ENCODE measurements around the gene TCHP.
"Not testable (repeated sequence)": the region's sequence is repeated elsewhere in the genome, so short reads cannot be mapped to it uniquely, and the experiment has no call there.

Gene TCHP, protein sequence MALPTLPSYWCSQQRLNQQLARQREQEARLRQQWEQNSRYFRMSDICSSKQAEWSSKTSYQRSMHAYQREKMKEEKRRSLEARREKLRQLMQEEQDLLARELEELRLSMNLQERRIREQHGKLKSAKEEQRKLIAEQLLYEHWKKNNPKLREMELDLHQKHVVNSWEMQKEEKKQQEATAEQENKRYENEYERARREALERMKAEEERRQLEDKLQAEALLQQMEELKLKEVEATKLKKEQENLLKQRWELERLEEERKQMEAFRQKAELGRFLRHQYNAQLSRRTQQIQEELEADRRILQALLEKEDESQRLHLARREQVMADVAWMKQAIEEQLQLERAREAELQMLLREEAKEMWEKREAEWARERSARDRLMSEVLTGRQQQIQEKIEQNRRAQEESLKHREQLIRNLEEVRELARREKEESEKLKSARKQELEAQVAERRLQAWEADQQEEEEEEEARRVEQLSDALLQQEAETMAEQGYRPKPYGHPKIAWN

DNA sequence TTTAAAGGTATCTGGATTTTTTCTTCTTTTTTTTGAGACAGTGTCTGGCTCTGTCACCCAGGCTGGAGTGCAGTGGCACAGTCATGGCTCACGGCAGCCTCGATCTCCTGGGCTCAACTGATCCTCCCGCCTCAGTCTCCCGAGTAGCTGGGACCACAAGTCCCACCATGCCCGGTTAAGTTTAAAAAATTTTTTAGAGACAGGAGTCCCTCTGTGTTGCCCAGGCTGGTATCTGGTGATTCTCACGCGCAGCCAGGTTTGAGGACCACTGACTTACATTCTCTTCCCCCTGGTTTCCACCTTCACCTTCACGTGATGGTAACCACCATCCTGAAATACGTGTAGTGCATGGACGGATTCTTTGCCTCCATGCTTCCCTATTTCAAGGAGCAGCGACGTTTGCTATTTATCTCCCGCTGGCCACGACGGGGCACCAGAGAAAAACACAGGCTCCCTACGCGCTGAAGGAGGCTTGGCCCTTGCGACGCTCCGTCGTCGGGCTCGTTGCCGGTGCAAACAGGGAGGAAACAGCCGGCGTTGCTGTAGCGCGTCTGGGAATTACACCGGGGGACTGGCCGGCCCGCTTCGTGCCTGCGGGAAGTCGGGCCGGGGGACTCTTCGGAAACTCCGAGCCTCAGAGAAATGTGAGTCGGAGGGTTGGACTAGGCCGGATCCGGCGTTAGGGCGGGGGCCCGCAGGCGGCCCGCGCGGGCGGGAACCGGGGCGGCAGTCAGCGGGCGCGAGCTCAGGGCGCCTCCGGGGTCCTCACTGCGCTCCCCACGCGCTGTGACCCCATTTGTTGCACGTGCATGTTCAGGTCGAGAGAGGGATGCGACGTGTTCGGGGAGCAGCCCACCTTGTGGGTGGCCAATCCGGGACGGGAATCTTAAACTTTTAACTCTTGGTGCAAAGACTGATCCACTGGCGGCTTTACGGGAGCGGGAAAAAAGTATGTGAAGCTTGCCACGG, at the start of gene TCHP:
Gene TCHP, plus strand, starts transcription at position 492 of the 969 bp plus-strand sequence. CDS start 2,753 bp downstream, outside the sequence.
- H3K27ac ChIP-seq, result peak within 1 kb of the TSS; percentile 77 to 79
- peak within 1 kb of the TSS; percentile 84 to 99 for H3K4me3 ChIP-seq
- peaks cover 0 to 21% (median 11%) of the 10 kb centered on the region in 4 donors for H3K4me1 ChIP-seq
- DNase-seq, result peak; percentile 88 to 90
- no peaks in the 10 kb centered on the region for H3K9me3 ChIP-seq
- TF ChIP-seq, protein P1, sequence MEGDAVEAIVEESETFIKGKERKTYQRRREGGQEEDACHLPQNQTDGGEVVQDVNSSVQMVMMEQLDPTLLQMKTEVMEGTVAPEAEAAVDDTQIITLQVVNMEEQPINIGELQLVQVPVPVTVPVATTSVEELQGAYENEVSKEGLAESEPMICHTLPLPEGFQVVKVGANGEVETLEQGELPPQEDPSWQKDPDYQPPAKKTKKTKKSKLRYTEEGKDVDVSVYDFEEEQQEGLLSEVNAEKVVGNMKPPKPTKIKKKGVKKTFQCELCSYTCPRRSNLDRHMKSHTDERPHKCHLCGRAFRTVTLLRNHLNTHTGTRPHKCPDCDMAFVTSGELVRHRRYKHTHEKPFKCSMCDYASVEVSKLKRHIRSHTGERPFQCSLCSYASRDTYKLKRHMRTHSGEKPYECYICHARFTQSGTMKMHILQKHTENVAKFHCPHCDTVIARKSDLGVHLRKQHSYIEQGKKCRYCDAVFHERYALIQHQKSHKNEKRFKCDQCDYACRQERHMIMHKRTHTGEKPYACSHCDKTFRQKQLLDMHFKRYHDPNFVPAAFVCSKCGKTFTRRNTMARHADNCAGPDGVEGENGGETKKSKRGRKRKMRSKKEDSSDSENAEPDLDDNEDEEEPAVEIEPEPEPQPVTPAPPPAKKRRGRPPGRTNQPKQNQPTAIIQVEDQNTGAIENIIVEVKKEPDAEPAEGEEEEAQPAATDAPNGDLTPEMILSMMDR (IDR thresholded peaks at IDR 0.05), result no peak
- no peaks in the 10 kb centered on the region for H3K27me3 ChIP-seq
- intact Hi-C loops (cut with DNase I; ENCODE audit: low total_unique reads), result no loop called here
- H3K36me3 ChIP-seq, result peaks cover 18 to 27% (median 22%) of the 10 kb centered on the region in 3 donors

DNA sequence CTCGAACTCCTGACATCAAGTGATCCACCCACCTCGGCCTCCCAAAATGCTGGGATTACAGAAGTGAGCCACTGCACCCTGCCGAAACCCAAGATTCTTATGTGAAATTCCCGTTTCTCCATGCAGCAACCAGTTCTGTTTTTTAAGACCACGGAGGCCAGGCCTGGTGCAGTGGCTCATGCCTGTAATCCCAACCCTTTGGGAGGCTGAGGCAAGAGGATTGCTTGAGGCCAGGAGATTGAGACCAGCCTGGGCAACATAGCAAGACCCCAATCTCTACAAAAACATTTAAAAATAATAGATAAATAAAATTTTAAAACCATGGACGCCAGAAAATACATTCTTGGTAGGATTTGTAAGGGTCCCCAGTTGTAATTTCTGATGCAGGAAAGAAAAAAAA, 49.6 kb upstream of the TCHP start:
- intact Hi-C loops (cut with DNase I; ENCODE audit: low total_unique reads); H3K27ac ChIP-seq; H3K4me3 ChIP-seq; H3K9me3 ChIP-seq; H3K4me1 ChIP-seq; H3K27me3 ChIP-seq; DNase-seq: not testable (repeated sequence)
- peaks cover 15 to 40% (median 17%) of the 10 kb centered on the region in 3 donors for H3K36me3 ChIP-seq

DNA sequence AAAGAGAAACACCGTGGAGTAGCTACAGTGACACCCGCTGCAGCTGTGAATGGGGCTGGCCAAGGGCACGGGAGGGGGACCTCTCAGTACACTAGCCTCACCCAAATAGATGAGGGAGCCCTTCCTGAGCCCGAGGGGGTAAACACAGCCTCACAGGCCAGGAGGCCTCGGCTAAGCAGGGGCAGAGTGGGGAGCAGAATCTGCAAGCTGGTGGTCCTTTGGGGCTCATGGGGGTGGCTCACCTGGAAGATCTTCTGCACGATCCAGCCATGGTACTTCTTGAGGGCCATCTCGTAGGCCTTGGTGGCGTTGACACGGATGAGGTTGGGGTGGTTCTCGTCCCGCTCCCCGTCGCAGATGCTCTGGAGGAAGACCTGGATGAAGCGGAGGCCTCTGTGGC, 44.7 kb upstream of the TCHP start:
- no peaks in the 10 kb centered on the region for H3K9me3 ChIP-seq
- DNase-seq, result no peak
- TF ChIP-seq, protein P1 (IDR thresholded peaks at IDR 0.05), result no peak
- no peaks in the 10 kb centered on the region for H3K4me1 ChIP-seq
- no peak overlapping the region for H3K4me3 ChIP-seq
- no peaks in the 10 kb centered on the region for H3K27me3 ChIP-seq
- H3K36me3 ChIP-seq, result peaks cover 34 to 72% (median 47%) of the 10 kb centered on the region in 3 donors
- intact Hi-C loops (cut with DNase I; ENCODE audit: low total_unique reads), result no loop called here
- no peak overlapping the region for H3K27ac ChIP-seq

DNA sequence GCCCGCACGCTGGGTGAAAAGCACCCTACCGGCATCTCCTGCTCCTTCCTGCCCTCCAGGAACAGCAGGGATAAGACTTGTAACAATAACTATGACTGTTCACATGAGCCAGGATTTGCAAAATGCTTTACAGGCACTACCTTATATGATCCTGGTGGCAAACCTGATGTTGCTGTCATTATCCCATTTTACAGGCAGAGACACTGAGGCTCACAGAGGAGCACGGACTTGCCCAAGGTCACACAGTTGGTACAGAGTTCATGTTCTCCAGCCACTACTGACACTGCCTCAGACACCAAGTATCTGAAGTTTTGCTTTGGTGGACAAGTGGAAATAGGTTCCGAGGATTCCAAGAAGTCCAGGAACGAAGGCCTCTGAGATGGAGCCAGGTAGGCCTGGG, 42.4 kb upstream of the TCHP start:
- peaks cover 31 to 77% (median 57%) of the 10 kb centered on the region in 3 donors for H3K36me3 ChIP-seq
- intact Hi-C loops (cut with DNase I; ENCODE audit: low total_unique reads), result no loop called here

DNA sequence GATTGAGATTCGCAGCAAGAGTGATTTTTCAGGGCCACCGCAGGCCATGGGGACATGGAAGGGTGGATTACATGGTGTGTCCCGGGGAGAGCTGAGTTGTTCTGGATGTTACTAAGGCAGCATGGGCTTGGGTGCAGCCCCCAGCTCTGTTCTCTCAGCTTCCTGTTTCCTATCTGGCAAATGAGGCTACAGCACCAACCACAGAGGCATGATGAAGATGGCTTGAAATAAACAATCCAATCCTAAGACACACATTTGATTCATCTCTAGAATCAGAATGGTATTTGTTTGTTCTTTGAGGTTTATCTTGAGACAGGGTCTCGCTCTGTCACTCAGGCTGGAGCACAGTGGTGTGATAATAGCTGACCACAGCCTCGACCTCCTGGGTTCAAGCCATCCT, 41.3 kb upstream of the TCHP start:
- H3K4me1 ChIP-seq, result peaks cover 0 to under 1% (median 0%) of the 10 kb centered on the region in 4 donors
- no peak for DNase-seq
- TF ChIP-seq, protein P1 (IDR thresholded peaks at IDR 0.05), result no peak
- intact Hi-C loops (cut with DNase I; ENCODE audit: low total_unique reads), result no loop called here
- H3K4me3 ChIP-seq, result no peak overlapping the region
- no peaks in the 10 kb centered on the region for H3K9me3 ChIP-seq
- peaks cover 31 to 72% (median 57%) of the 10 kb centered on the region in 3 donors for H3K36me3 ChIP-seq
- no peak overlapping the region for H3K27ac ChIP-seq
- H3K27me3 ChIP-seq, result no peaks in the 10 kb centered on the region

More for the DNA sequence above, 42.4 kb upstream of the TCHP start:
- Histone ChIP-seq H3K27me3 (no peaks in the 10 kb centered on the region), H3K27ac (no peak overlapping the region), H3K4me1 (no peaks in the 10 kb centered on the region), H3K9me3 (no peaks in the 10 kb centered on the region), H3K4me3 (no peak overlapping the region)
- TF ChIP-seq, protein P1 (IDR thresholded peaks at IDR 0.05), result no peak
- no peak for DNase-seq
